HT-29 (cell line): Measurements from ENCODE around the gene MRPL57. TPM values are rescaled to one million over a fixed set of nuclear protein-coding genes. Genes with fewer than 3 reads are reported as not detected.
"Not testable (repeated sequence)": the region's sequence is repeated elsewhere in the genome, so short reads cannot be mapped to it uniquely, and the experiment has no call there.

Experiments
- DNase-seq: peaks from one replicate; pipeline ENCODE4 v3.0.0-alpha.2; 2015; ENCODE audit warnings: low spot score
- total RNA-seq: library from RNA; depleted of rRNA; stranded (reverse); fragments of >200 nt; shearing (Covaris generic); gene quantifications from 2 replicates; pipeline ENCODE4 v1.2.3, GENCODE V29; 2014

The MRPL57 gene
- total RNA-seq, 1 experiment from 2014 or later, result 112 TPM

GRCh38 chr13:21194756-21195155 lies 18.3 kb downstream of the MRPL57 start:
- DNase-seq, result not testable (repeated sequence)

- DNase-seq, result not testable (repeated sequence)
Measured at GRCh38 chr13:21197606-21198225, 21.3 kb downstream of the MRPL57 start.

DNA sequence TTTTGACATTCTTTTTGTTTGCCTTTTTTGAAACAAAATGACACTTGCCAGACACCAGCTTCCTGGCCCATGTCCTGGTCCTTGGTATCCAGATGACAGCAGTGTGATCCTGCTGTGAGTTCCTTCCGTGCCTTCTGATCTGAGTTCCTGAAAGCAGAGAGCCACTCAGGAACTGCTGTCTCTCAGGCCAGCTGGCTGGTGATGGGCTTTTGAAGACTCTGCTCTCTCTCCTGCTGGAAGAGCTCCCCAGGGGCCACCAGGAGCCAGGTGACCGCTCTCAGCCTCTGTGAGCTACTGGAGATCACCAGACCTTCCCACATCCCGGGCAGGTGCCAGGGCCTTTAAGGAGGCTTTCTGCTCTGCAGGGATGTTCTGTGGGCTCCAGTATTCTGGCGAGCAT lies 21.9 kb downstream of the MRPL57 start:
- not testable (repeated sequence) for DNase-seq

DNA sequence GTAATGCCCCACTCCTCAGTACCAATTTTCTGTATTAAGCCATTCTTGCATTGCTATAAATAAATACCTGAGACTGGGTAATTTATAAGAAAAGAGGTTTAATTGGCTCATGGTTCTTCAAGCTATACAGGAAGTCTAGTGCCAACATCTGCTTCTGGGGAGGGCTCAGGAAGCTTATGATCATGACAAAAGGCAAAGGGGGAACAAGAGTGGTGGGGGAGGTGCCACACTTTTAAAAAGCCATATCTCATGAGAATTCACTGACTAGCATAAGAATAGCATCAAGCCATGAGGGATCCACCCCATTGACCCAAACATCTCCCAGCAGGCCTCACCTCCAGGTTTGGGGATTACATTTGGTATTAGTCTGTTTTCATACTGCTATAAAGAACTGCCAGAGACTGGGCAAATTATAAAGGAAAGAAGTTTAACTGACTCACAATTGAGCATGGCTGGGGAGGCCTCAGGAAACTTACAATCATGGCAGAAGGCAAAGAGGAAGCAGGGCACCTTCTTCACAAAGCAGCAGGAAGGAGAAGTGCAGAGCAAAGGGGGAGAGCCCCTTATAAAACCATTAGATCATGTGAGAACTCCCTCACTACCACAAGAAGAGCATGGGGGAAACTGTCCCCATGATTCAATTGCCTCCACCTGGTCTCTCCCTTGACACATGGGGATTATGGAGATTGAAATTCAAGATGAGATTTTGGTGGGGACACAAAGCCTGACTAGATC lies 25.2 kb downstream of the MRPL57 start:
- DNase-seq, result not testable (repeated sequence)

DNA sequence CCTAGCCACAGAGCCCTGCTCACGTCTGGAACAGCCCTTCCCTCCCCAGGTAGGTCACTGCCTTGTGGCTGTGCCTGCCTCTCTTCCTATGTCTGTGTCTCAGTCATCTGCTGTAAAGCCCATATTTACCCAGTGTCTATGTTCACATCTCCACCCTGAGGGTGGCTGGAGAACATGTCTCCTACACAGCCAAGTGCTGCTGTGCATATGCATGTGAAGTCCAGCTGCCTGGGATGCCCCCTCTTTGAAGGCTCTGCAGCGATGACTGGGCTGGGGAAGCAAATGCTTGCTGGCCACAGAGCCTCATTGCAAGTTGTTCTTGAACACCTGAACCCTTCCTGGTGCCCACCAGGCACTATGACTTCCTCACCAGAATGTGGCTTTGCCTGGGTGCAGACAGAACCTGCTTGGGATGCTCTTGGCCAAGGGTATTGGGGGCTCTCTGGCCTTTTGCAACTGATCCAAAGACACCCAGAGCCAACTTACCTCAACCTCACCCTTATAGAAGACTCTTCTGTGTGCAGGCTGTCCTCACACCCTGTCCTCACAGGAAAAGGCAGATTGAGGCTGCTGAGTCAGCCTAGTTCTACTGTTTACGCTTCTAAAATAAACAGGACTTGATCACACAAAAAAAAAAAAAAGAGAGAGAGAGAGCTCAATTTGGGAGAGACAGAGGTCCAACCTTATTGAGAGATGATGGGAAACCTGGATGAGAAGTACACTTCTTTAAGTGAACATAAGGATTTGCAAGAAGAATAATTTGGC lies 26.5 kb downstream of the MRPL57 start:
- no peak for DNase-seq

DNA sequence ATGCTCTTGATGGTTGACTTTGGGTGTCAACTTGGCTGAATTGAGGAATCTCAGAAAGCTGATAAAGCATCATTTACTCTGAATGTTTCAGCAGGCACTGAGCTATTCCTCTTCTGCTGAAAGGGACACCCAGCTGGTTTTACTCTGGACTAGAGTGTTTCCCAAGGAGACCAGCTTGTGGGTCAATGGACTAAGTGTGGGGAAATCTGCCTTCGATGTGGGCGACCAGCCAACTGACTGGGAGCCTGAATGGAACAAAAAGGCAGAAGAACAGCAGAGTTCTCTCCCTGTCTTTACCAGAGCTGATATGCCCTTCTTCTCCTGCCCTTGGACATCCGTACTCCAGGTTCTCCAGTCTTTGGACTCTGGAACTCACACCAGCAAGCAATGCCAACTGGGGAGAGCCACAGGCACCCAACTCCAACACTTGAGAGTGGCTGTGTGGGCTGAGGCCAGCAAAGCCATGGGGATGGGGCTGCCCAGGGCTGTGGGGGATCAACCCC lies 32.2 kb downstream of the MRPL57 start:
- DNase-seq, result no peak

DNA sequence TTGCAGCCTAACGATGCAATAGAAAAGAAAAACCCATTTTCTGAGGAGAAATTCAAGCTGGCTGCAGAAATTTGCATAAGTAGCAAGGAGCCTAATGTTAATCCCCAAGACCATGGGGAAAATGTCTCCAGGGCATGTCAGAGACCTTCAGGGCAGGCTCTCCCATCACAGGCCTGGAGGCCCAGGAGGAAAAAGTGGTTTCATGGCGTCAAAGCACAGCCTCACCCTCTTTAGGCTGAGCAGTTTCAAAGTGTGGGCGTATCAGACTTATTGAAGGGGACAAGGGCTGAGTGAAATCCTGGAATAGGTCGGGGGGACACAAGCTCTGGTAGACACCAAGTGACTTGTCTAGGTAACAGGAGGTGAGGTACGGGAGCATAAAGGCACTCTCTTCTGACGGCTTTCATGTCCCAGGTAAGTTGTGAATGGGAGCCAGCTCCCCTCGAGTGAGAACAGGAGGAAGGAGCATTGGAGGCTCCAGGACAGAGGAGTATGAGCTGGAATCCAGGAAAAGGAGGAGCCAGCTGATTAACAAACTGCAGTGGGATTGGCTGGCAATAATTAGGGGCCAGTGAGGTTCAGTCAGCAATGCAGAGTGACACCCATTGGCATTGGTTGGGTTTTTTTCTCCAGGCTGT lies 35.8 kb downstream of the MRPL57 start:
- DNase-seq, result no peak

- DNase-seq, result not testable (repeated sequence)
Measured at GRCh38 chr13:21215419-21215818, 39.0 kb downstream of the MRPL57 start.

DNA sequence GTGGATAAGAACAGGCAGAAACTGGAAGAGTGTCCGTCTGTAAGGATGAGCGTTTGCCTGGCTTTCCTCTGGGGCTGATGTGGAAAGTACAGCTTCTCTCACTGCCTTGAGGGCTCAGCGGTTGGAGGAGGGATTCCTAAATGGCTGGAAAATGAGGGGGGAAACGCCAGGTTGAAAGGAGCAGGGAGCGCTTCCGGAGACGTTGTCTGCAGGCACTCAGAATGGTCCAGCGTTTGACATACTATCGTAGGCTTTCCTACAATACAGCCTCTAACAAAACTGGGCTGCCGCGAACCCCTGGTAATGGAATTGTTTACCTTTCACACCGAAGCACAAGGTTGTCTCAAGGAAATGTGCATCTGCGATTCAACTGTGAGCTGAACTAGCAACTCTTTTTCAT lies 39.9 kb downstream of the MRPL57 start:
- DNase-seq, result no peak

GRCh38 chr13:21218351-21219035 lies 42.0 kb downstream of the MRPL57 start:
- no peak for DNase-seq

DNA sequence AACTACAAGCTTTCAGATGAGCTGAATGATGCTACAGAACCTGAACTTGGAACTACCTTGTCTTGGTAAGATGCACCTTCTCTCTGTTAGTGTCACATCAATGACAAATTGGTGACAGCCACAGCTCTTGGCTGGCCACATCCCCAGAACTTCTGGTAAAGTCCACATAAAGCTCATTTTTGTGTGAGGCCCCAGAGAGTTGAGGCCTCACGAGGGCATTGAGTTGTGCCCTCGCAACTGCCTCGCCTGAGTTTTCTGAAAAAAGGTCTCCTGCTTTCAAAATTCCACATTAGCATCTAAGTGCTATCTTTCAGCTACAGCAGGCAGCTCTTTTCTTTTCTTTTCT lies 42.6 kb downstream of the MRPL57 start:
- no peak for DNase-seq

- DNase-seq, result not testable (repeated sequence)
Measured at GRCh38 chr13:21219716-21220115, 43.3 kb downstream of the MRPL57 start.

GRCh38 chr13:21221268-21221667 lies 44.8 kb downstream of the MRPL57 start:
- no peak for DNase-seq

GRCh38 chr13:21225082-21225481 lies 48.6 kb downstream of the MRPL57 start:
- no peak for DNase-seq

DNA sequence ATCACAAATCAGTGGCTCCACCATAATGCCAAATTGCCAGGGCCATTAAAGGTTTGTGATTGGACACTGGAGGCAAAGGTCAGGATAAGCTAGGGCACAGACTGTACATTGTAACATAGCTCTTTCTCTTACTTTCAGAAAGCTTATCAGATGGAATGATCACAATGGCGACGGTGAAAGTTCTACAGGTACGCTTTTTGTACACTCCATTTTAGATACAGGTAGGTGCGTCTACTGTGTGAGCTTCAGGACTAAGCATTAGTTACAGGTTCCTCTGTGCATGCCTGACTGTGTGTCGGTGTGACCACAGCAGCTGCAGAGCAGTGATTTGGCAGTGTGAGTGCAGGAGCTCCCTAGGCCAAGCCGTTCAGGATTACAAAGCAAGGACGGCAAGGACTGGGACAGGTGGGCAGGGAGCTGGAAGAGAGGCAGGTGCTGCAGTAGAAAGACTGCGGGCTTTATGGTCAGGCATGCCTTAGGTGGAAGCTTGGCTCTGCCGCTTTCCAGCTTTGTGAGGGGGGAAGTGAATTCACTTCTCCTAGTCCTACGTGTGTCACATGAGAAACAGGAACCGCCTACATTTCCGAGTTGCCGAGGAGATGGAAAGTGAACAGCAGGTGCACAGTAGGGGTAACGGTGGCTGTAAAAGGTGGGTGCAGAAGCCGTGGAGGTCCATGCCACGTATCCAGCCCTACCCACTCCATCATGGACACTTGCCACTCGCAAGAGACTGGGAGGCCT lies 49.6 kb downstream of the MRPL57 start:
- no peak for DNase-seq

GRCh38 chr13:21227917-21228316 lies 51.5 kb downstream of the MRPL57 start:
- no peak for DNase-seq
